Keratinocyte (primary cell): ENCODE data around the gene ZNF792. TPM values are rescaled to one million over a fixed set of nuclear protein-coding genes. Genes with fewer than 3 reads are reported as not detected.

ENCODE experiments used
- DNase-seq: peaks from one replicate; pipeline ENCODE4 v3.0.0-alpha.2; 2011; ENCODE audit warnings: low read depth, missing footprints, low spot score
- FAIRE-seq: peaks from 2 replicates; lab custom pipeline; 2011; peaks lifted over from hg19 to GRCh38; lab: Jason Lieb, UNC
- H2AFZ ChIP-seq: 2 replicates; pipeline ENCODE4 v1.6.0; 2012; ENCODE audit warnings: low read length, control low read depth, inconsistent platforms; ENCODE audit not compliant: control insufficient read depth
- H3K27ac ChIP-seq: 2 replicates; pipeline ENCODE4 v1.5.1; 2011; ENCODE audit warnings: low read length; ENCODE audit not compliant: control insufficient read depth, insufficient read depth
- H3K27me3 ChIP-seq: 3 replicates; pipeline ENCODE4 v1.6.0; 2011; ENCODE audit warnings: low read length; ENCODE audit not compliant: control insufficient read depth, insufficient read depth; ENCODE audit errors: extremely low read depth
- H3K36me3 ChIP-seq, 2 experiments: 2 replicates in 1 of 2; 3 replicates in 1 of 2; pipeline ENCODE4 v1.5.1; 2011; ENCODE audit warnings: low read length in 2 of 2, mild to moderate bottlenecking in 1 of 2; ENCODE audit not compliant: control insufficient read depth in 2 of 2, insufficient read depth in 2 of 2; ENCODE audit errors: extremely low read depth in 1 of 2
- H3K4me1 ChIP-seq: 3 replicates; pipeline ENCODE4 v1.5.1; 2011; ENCODE audit warnings: low read length; ENCODE audit not compliant: control insufficient read depth, insufficient read depth; ENCODE audit errors: extremely low read depth
- H3K4me2 ChIP-seq: 3 replicates; pipeline ENCODE4 v1.6.0; 2011; ENCODE audit warnings: low read depth, low read length; ENCODE audit not compliant: control insufficient read depth, insufficient read depth; ENCODE audit errors: extremely low read depth
- H3K4me3 ChIP-seq, 3 experiments: fragments of 200-600 bp in 1 of 3; sonication (generic) in 1 of 3; 2 replicates in 2 of 3; 3 replicates in 1 of 3; pipeline ENCODE4 v1.5.1; 2011 to 2016; ENCODE audit warnings: low read length in 3 of 3, mild to moderate bottlenecking in 3 of 3, control low read depth in 2 of 3, inconsistent platforms in 1 of 3, low read depth in 1 of 3, mixed read lengths in 1 of 3, mixed run types in 1 of 3, moderate library complexity in 1 of 3; ENCODE audit not compliant: control insufficient read depth in 2 of 3, insufficient read depth in 2 of 3; ENCODE audit errors: extremely low read depth in 1 of 3
- H3K79me2 ChIP-seq: 2 replicates; pipeline ENCODE4 v1.6.0; 2012; ENCODE audit warnings: low read length; ENCODE audit not compliant: control insufficient read depth, insufficient read depth
- H3K9ac ChIP-seq: 3 replicates; pipeline ENCODE4 v1.6.0; 2011; ENCODE audit warnings: low read length; ENCODE audit not compliant: control insufficient read depth, insufficient read depth; ENCODE audit errors: extremely low read depth
- H3K9me1 ChIP-seq: 3 replicates; pipeline ENCODE4 v1.6.0; 2011; ENCODE audit warnings: low read length; ENCODE audit not compliant: control insufficient read depth, insufficient read depth; ENCODE audit errors: extremely low read depth
- H3K9me3 ChIP-seq: 2 replicates; pipeline ENCODE4 v1.5.1; 2012; ENCODE audit warnings: low read depth, low read length; ENCODE audit not compliant: control insufficient read depth
- H4K20me1 ChIP-seq: 3 replicates; pipeline ENCODE4 v1.6.0; 2011; ENCODE audit warnings: low read length; ENCODE audit not compliant: control insufficient read depth, insufficient read depth; ENCODE audit errors: extremely low read depth
- EZH2 ChIP-seq: IDR thresholded peaks from one replicate; pipeline ENCODE4 v1.6.1; 2012; ENCODE audit warnings: inconsistent platforms, mild to moderate bottlenecking, low read length, moderate library complexity
- dilution Hi-C: fragments of 300-500 bp; cut with MboI; formaldehyde crosslinking; loops from one replicate; pipeline ENCODE4 v1.7.0; 2020; ENCODE audit warnings: low sequenced_read_pairs; ENCODE audit not compliant: extremely low pct_ligation_motif_present
- polyA plus RNA-seq, 5 experiments: library from polyadenylated mRNA; depleted of rRNA in 3 of 5; stranded (reverse) in 3 of 5; stranded (forward) in 1 of 5; unstranded in 1 of 5; fragments of >200 nt; gene quantifications; 1 replicate in 1 of 5; 2 replicates in 3 of 5; 3 replicates in 1 of 5; pipeline versions ENCODE4 v1.2.1 to v1.2.3, GENCODE V29; 2011 to 2012; ENCODE audit warnings: missing spikeins in 2 of 5, low read depth in 1 of 5, low replicate concordance in 1 of 5
- TF ChIP-seq, protein P1 (sequence below), 3 experiments: IDR thresholded peaks in 1 of 3; conservative IDR thresholded peaks in 1 of 3; optimal IDR thresholded peaks in 1 of 3; 2 replicates in 2 of 3; 3 replicates in 1 of 3; pipeline versions ENCODE3 to v1.5.1; 2011; ENCODE audit warnings: low read length in 3 of 3, mild to moderate bottlenecking in 3 of 3, moderate library complexity in 2 of 3, control low read depth in 1 of 3, inconsistent platforms in 1 of 3; ENCODE audit not compliant: insufficient read depth in 2 of 3; ENCODE audit errors: extremely low read depth in 1 of 3

The ZNF792 gene
- polyA plus RNA-seq, 1 donor (not counting 4 experiments of a cell fraction or from before 2014, with no cell fraction given), result 1.9 TPM

DNA sequence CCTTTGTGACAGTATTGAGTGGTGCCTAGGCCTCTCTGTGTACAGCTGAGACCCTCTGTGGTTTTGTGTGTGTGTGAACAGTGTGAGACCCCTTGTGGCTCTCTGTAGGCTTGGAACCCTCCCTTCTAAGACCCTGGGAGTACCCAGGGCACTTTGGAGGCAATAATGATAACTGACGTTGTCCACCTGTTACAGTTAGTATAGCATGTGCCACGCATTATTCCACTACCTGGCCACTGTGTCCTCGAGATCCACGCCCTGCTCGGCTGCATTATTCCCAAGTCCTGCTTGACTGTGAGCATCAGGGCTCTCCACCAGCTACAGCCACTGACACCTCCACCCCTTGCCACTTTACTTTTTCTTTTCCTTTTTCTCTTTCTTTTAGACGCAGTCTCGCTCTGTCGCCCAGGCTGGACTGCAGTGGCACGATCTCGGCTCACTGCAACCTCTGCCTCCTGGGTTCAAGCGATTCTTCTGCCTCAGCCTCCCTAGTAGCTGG, 38.1 kb upstream of the ZNF792 start:
- FAIRE-seq (no peak), DNase-seq (no peak)
- Histone ChIP-seq H3K79me2 (peaks cover 36% of the 10 kb centered on the region), H3K4me3 (no peak overlapping the region), H3K36me3 (peaks cover 5 to 9% of the 10 kb centered on the region in 2 experiments), H4K20me1 (peaks cover 5% of the 10 kb centered on the region), H3K4me2 (no peak overlapping the region), H3K9me3 (no peaks in the 10 kb centered on the region), H3K27me3 (no peaks in the 10 kb centered on the region), H3K9me1 (no peaks in the 10 kb centered on the region), H3K9ac (no peak overlapping the region), H2AFZ (no peak overlapping the region), H3K4me1 (peaks cover 15% of the 10 kb centered on the region), H3K27ac (no peak overlapping the region)
- dilution Hi-C loops, result no loop called here
- TF ChIP-seq EZH2, result no peak
- TF ChIP-seq, protein P1, sequence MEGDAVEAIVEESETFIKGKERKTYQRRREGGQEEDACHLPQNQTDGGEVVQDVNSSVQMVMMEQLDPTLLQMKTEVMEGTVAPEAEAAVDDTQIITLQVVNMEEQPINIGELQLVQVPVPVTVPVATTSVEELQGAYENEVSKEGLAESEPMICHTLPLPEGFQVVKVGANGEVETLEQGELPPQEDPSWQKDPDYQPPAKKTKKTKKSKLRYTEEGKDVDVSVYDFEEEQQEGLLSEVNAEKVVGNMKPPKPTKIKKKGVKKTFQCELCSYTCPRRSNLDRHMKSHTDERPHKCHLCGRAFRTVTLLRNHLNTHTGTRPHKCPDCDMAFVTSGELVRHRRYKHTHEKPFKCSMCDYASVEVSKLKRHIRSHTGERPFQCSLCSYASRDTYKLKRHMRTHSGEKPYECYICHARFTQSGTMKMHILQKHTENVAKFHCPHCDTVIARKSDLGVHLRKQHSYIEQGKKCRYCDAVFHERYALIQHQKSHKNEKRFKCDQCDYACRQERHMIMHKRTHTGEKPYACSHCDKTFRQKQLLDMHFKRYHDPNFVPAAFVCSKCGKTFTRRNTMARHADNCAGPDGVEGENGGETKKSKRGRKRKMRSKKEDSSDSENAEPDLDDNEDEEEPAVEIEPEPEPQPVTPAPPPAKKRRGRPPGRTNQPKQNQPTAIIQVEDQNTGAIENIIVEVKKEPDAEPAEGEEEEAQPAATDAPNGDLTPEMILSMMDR (optimal IDR thresholded peaks at IDR 0.05 in 1 of 3, IDR thresholded peaks at IDR 0.05 in 1 of 3, conservative IDR thresholded peaks at IDR 0.05 in 1 of 3; ENCODE audit: extremely low read depth in 1 of 3, insufficient read depth in 2 of 3, low read length in 3 of 3), result no peak

DNA sequence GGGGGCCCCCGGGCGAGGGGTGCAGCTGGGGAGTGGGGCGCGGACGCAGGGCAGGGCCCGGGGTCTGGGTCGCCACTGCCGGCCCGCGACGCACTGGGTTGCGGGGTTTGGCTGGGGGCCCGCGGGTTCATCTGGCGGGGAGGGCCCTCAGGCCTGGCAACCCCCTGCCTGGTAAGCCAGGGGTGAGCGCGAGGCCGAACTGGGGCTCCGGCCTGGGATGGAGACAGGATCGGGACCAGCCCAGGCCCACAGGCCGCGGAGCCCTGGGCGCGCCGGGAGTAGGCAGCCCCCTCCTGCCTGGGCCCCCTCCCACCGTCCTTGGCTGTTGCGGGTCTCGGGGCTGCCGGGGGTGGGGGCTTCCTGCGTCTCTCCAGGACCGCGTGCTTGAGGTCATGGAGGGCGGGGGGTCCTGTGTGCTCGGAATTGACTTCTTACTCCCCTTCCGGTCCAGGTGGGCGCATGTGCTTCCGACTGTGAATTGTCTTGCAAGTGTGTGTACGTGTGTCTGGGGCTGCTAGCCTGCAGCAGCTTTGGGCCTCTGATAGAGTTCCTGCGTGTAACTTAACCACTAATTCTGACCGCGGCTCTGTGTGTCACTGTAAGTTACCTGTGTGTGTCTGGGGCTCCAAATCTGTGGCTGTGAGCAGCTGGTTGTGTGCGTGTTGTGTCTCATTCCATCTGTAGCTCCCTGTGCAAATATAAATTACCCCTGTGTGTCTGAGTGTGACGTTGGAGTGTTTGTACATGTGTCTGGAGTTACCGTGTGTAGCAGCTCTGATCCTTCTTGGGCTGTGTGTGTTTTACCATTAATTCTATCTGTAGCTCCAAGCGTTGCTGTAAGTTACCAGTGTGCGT, 36.8 kb upstream of the ZNF792 start:
- peak overlapping the region; percentile 66 to 83 (median 73) for H3K4me3 ChIP-seq
- H3K36me3 ChIP-seq, result peaks cover 5 to 6% of the 10 kb centered on the region in 2 experiments
- peaks cover 33% of the 10 kb centered on the region for H3K79me2 ChIP-seq
- peaks cover 3% of the 10 kb centered on the region for H4K20me1 ChIP-seq
- H3K4me1 ChIP-seq, result peaks cover 15% of the 10 kb centered on the region
- dilution Hi-C loops, result no loop called here
- H3K9me3 ChIP-seq, result no peaks in the 10 kb centered on the region
- no peaks in the 10 kb centered on the region for H3K27me3 ChIP-seq
- H2AFZ ChIP-seq, result peak overlapping the region; percentile 63
- peak overlapping the region; percentile 54 for H3K27ac ChIP-seq
- H3K9me1 ChIP-seq, result no peaks in the 10 kb centered on the region
- TF ChIP-seq, protein P1 (optimal IDR thresholded peaks at IDR 0.05 in 1 of 3, IDR thresholded peaks at IDR 0.05 in 1 of 3, conservative IDR thresholded peaks at IDR 0.05 in 1 of 3; ENCODE audit: extremely low read depth in 1 of 3, insufficient read depth in 2 of 3, low read length in 3 of 3), result no peak
- TF ChIP-seq EZH2, result no peak
- H3K4me2 ChIP-seq, result peak overlapping the region; percentile 94
- FAIRE-seq (no peak), DNase-seq (peak; percentile 4)
- H3K9ac ChIP-seq, result peak overlapping the region; percentile 77
